IPS DF 6.9 (cell line): ENCODE data around the gene KY.

Experiments used
- DNase-seq: peaks from one replicate; pipeline ENCODE4 v3.0.0-alpha.2; 2013; ENCODE audit warnings: low read depth, low spot score
- H3K27ac ChIP-seq: one replicate; pipeline ENCODE4 v1.5.1; 2013; ENCODE audit warnings: low read length, control low read depth
- H3K27me3 ChIP-seq: 2 replicates; pipeline ENCODE4 v1.6.1; 2013; ENCODE audit warnings: mild to moderate bottlenecking, low read length; ENCODE audit not compliant: control insufficient read depth, insufficient read depth
- H3K36me3 ChIP-seq: 2 replicates; pipeline ENCODE4 v1.6.1; 2013; ENCODE audit warnings: low read length; ENCODE audit not compliant: control insufficient read depth, insufficient read depth
- H3K4me1 ChIP-seq: 2 replicates; pipeline ENCODE4 v1.6.1; 2013; ENCODE audit warnings: low read length; ENCODE audit not compliant: control insufficient read depth, insufficient read depth
- H3K4me3 ChIP-seq: 2 replicates; pipeline ENCODE4 v1.5.1; 2013; ENCODE audit warnings: mild to moderate bottlenecking, low read length
- H3K9me3 ChIP-seq: 2 replicates; pipeline ENCODE4 v1.6.1; 2013; ENCODE audit warnings: low read length, inconsistent platforms; ENCODE audit not compliant: control insufficient read depth, insufficient read depth
- WGBS: extraction: QIAGEN DNeasy Blood & Tissue Kit; methylation state at CpG from one replicate; pipeline ENCODE4 v1.1.7; 2013; ENCODE audit warnings: mixed read lengths, missing lambda C conversion rate; ENCODE audit not compliant: insufficient read length, insufficient coverage; 5-methylcytosine and 5-hydroxymethylcytosine counted together

KY gene

GRCh38 chr3:134619301-134619615 is 31.6 kb downstream of the KY start:
- DNase-seq, result no peak

GRCh38 chr3:134618478-134619300 is 32.1 kb downstream of the KY start:
- no CpG with 5 or more reads among the region's 13 CpGs for WGBS
- H3K9me3 ChIP-seq, result no peaks in the 10 kb centered on the region
- DNase-seq, result no peak
- H3K36me3 ChIP-seq, result no peaks in the 10 kb centered on the region
- H3K4me1 ChIP-seq, result no peaks in the 10 kb centered on the region
- no peaks in the 10 kb centered on the region for H3K27me3 ChIP-seq
- no peak overlapping the region for H3K27ac ChIP-seq
- no peak overlapping the region for H3K4me3 ChIP-seq

More at GRCh38 chr3:134619301-134619615, 31.6 kb downstream of the KY start:
- no CpG with 5 or more reads among the region's 2 CpGs for WGBS
- H3K27me3 ChIP-seq, result no peaks in the 10 kb centered on the region
- no peaks in the 10 kb centered on the region for H3K36me3 ChIP-seq
- H3K9me3 ChIP-seq, result no peaks in the 10 kb centered on the region
- no peaks in the 10 kb centered on the region for H3K4me1 ChIP-seq
- H3K4me3 ChIP-seq, result no peak overlapping the region
- no peak overlapping the region for H3K27ac ChIP-seq

DNA sequence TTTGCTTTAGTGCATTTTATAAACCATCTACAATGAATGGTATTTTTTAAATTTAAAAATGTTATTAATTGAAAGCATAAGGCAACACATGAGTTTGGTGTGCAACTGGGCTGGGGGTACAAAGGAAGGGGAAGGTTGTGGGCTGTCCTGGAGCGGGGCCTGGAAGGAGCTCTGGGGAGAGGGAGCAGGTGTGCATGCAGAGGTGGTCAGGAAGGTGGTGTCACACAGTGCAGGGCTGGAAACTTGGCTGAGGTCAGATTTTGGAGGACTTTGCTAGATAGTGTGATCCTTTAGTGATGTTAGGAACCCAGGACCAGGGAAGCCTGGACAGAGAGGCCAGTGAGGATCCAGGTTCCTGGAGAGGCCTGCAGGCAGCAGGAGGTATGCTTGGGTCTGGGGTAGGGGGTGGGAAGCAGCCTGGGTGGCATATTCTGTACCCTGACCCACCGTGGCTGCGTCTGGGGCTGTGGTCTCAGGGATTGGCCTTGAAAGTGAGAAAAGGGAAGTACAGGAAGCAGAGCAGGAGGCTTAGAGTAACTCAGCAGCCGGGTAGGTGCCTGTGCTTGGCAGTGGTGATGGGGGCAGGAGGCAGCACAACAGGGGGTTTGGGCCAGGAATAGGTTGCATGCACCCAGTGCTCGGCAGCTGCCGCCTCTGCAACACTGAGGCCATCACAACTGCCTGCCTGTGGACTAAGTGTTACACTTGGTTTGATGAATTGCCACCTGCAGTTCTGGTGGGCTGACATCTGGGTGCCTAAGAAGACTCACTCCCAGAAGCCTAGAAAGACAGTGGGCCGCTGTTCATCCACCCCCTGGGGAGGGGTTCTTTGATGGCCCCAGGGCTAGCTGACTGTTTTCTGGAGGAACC is 33.0 kb downstream of the KY start:
- Histone ChIP-seq H3K27ac (no peak overlapping the region), H3K9me3 (no peaks in the 10 kb centered on the region), H3K4me3 (no peak overlapping the region), H3K4me1 (no peaks in the 10 kb centered on the region), H3K36me3 (no peaks in the 10 kb centered on the region), H3K27me3 (no peaks in the 10 kb centered on the region)
- DNase-seq, result no peak
- WGBS, result no CpG with 5 or more reads among the region's 7 CpGs

DNA sequence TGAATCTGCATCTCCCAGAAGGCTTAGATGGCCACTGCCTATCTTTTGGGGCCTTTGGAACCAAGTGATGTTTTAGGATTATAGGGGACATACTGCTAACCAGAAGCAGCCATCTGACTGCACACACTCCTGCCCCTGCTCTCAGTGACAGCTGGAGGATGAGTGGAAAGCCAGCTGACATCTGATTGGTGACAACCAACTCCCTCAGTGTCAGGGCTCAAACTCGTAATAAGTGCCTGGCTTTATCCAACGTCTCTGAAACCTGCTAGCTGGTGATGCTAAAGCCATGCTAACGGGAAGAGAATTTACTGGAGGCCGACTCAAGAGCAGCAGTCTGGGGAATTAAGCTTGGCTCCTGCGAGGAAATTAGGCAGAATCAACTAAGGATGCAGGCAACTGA is 35.1 kb downstream of the KY start:
- Histone ChIP-seq H3K36me3 (no peaks in the 10 kb centered on the region), H3K4me3 (no peak overlapping the region), H3K4me1 (no peaks in the 10 kb centered on the region), H3K9me3 (no peaks in the 10 kb centered on the region), H3K27me3 (no peaks in the 10 kb centered on the region), H3K27ac (no peak overlapping the region)
- no CpG with 5 or more reads among the region's 5 CpGs for WGBS
- DNase-seq, result no peak

- Histone ChIP-seq H3K4me1 (no peaks in the 10 kb centered on the region), H3K36me3 (no peaks in the 10 kb centered on the region), H3K27ac (no peak overlapping the region), H3K4me3 (no peak overlapping the region), H3K9me3 (no peaks in the 10 kb centered on the region), H3K27me3 (no peaks in the 10 kb centered on the region)
- DNase-seq, result no peak
- no CpG with 5 or more reads among the region's 4 CpGs for WGBS
Observed at GRCh38 chr3:134614955-134615354, 35.9 kb downstream of the KY start.

GRCh38 chr3:134613006-134613520 is 37.8 kb downstream of the KY start:
- no CpG with 5 or more reads among the region's 6 CpGs for WGBS
- Histone ChIP-seq H3K27ac (no peak overlapping the region), H3K4me1 (no peaks in the 10 kb centered on the region), H3K9me3 (no peaks in the 10 kb centered on the region), H3K4me3 (no peak overlapping the region), H3K27me3 (no peaks in the 10 kb centered on the region), H3K36me3 (no peaks in the 10 kb centered on the region)
- DNase-seq, result no peak

DNA sequence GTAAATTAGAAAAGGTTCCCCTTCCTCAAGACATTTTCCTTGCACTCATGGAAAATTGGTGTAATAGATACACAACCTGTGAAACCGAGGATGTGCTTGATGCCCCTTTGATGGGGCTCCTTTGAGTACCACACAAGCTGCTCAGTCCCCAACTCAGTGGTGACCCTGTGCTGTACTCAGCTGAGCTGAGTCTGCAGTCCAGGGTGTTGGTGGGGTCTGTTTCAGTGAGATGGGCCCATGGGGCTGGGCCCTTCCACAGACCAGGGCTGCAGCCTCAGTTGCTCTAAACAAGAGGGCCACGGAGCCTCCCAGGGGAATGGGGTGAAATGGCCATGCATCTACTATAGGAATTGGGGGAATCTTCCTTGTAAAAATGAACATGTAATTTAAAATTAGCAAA is 39.3 kb downstream of the KY start:
- WGBS, result no CpG with 5 or more reads among the region's 2 CpGs
- H3K4me1 ChIP-seq, result no peaks in the 10 kb centered on the region
- DNase-seq, result no peak
- no peaks in the 10 kb centered on the region for H3K27me3 ChIP-seq
- no peaks in the 10 kb centered on the region for H3K36me3 ChIP-seq
- H3K4me3 ChIP-seq, result no peak overlapping the region
- H3K9me3 ChIP-seq, result no peaks in the 10 kb centered on the region
- H3K27ac ChIP-seq, result no peak overlapping the region

DNA sequence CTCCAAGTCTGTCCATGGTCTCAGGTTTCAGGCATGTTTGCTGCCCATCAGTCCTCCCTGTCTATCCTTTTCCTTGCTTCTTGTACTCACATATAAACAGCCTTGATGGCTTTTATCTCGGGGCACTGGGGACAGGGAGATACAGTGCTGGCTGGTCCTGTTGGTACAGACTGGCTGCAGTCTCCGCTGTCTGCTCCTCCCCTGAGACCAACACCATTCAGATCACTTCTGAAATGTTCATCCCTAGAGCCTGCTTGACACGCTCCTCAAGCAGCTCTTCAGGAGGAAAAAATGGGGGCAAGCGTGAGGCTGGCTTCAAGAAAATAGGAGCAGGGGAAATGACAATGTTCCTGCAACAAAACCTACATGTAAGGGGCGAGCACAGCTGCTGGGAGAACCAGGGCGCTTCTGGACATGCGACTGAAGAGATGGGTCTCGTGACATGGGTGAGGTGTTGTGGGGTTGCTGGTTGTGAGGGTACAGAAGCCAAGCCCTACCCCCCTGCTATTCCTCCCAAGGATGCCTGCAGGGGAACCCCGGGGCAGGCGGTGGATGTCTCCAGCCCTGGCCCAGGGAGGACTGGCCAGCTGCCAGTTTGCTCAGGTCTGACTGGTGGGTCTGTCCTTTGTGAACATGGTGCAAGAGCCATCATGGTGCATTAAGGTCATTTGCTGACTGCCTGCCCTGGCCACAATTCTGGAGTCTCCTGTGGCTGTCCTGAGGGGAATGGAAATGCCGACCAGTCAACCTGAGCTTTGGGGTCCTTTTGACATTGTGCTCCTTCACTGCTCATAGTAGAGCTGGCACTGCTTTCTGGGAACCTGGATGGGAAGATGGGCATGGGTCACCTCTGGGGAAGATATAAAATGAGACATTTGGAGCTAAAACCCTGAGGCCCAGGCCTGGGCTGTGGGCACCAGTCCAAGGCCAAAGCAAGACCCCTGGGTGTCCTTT is 40.1 kb downstream of the KY start:
- Histone ChIP-seq H3K36me3 (no peaks in the 10 kb centered on the region), H3K27me3 (no peaks in the 10 kb centered on the region), H3K4me1 (no peaks in the 10 kb centered on the region), H3K27ac (no peak overlapping the region), H3K4me3 (no peak overlapping the region), H3K9me3 (no peaks in the 10 kb centered on the region)
- no CpG with 5 or more reads among the region's 11 CpGs for WGBS
- no peak for DNase-seq

GRCh38 chr3:134609821-134610431 is 40.9 kb downstream of the KY start:
- no peak for DNase-seq
- Histone ChIP-seq H3K4me3 (no peak overlapping the region), H3K27me3 (no peaks in the 10 kb centered on the region), H3K27ac (no peak overlapping the region), H3K4me1 (no peaks in the 10 kb centered on the region), H3K9me3 (no peaks in the 10 kb centered on the region), H3K36me3 (no peaks in the 10 kb centered on the region)
- no CpG with 5 or more reads among the region's 10 CpGs for WGBS
